Activated naive CD4-positive, alpha-beta T cell treated with anti-CD3 and anti-CD28 coated beads for 36 hours (primary cell): ENCODE measurements around the gene KAZALD1. TPM values are rescaled to one million over a fixed set of nuclear protein-coding genes. Genes with fewer than 3 reads are reported as not detected.

Source experiments
- CTCF ChIA-PET: fragments of 350-600 bp; sonication (Branson Sonifier 250); formaldehyde crosslinking; loops from one replicate; lab custom pipeline; 2021; ENCODE audit warnings: antibody characterized with exemption; lab: Charles Lee
- DNase-seq: peaks from one replicate; pipeline ENCODE4 v3.0.0-alpha.2; 2020
- H3K27ac Mint-ChIP-seq: one replicate; pipeline ENCODE4 v1.8.0; 2021; ENCODE audit warnings: mild to moderate bottlenecking, mixed read lengths
- H3K27me3 Mint-ChIP-seq: one replicate; pipeline ENCODE4 v1.8.0; 2021; ENCODE audit warnings: low read depth, mixed read lengths
- H3K36me3 Mint-ChIP-seq: one replicate; pipeline ENCODE4 v1.8.0; 2021; ENCODE audit warnings: low read depth, mixed read lengths
- H3K4me1 Mint-ChIP-seq: one replicate; pipeline ENCODE4 v1.8.0; 2021; ENCODE audit warnings: low read depth, mixed read lengths
- H3K4me3 Mint-ChIP-seq: one replicate; pipeline ENCODE4 v1.8.0; 2021; ENCODE audit warnings: mild to moderate bottlenecking, moderate library complexity, mixed read lengths
- H3K9me3 Mint-ChIP-seq: one replicate; pipeline ENCODE4 v1.8.0; 2021; ENCODE audit warnings: mixed read lengths
- intact Hi-C: fragments of 100-400 bp; cut with micrococcal nuclease; formaldehyde crosslinking; loops from one replicate; pipeline ENCODE4 v1.15.1; 2023
- total RNA-seq, 2 experiments: library from RNA; stranded (reverse); gene quantifications; one replicate each; pipeline ENCODE4 v1.2.3, GENCODE V29; 2021

KAZALD1 gene
- total RNA-seq, 2 experiments from 2014 or later: 0.52 to 0.62 TPM

- H3K4me3 Mint-ChIP-seq: peak overlapping the region; percentile 91
- intact Hi-C loops: loop anchor here (1.0 to 5.0 kb wide), 4 partner anchors 10 to 175 kb away; no protein-coding TSS in a partner anchor
- no peak for DNase-seq
- peaks cover 22% of the 10 kb centered on the region for H3K4me1 Mint-ChIP-seq
- H3K27me3 Mint-ChIP-seq: peaks cover 10% of the 10 kb centered on the region
- no peaks in the 10 kb centered on the region for H3K9me3 Mint-ChIP-seq
- CTCF ChIA-PET: interaction anchor here (1.0 to 16.3 kb wide), 15 partner anchors 8 to 109 kb away, joined by 3 to 326 read pairs (median 9); partner anchors contain the start of genes KAZALD1, PDZD7 and SFXN3
- no peak overlapping the region for H3K27ac Mint-ChIP-seq
- H3K36me3 Mint-ChIP-seq: peaks cover 4% of the 10 kb centered on the region
Measured at GRCh38 chr10:101042118-101042517, 19.7 kb upstream of the KAZALD1 start.

- peak overlapping the region; percentile 91 for H3K4me3 Mint-ChIP-seq
- no peaks in the 10 kb centered on the region for H3K9me3 Mint-ChIP-seq
- intact Hi-C loops: loop anchor here (1.0 to 5.0 kb wide), 4 partner anchors 11 to 174 kb away; no protein-coding TSS in a partner anchor
- H3K4me1 Mint-ChIP-seq: peaks cover 22% of the 10 kb centered on the region
- H3K27ac Mint-ChIP-seq: peak overlapping the region; percentile 74
- DNase-seq: peak; percentile 97
- CTCF ChIA-PET: interaction anchor here (0.5 to 16.3 kb wide), 17 partner anchors 8 to 817 kb away, joined by 3 to 326 read pairs (median 6); partner anchors contain the start of genes KAZALD1, PDZD7 and SFXN3
- peaks cover 17% of the 10 kb centered on the region for H3K27me3 Mint-ChIP-seq
- H3K36me3 Mint-ChIP-seq: peaks cover 2% of the 10 kb centered on the region
Measured at GRCh38 chr10:101042667-101043362, 19.0 kb upstream of the KAZALD1 start.

GRCh38 chr10:101043363-101043707, 18.5 kb upstream of the KAZALD1 start:
- Mint-ChIP-seq H3K27me3 (peaks cover 22% of the 10 kb centered on the region), H3K27ac (no peak overlapping the region), H3K4me3 (peak overlapping the region; percentile 91), H3K4me1 (peaks cover 24% of the 10 kb centered on the region), H3K9me3 (no peaks in the 10 kb centered on the region), H3K36me3 (peaks cover 2% of the 10 kb centered on the region)
- intact Hi-C loops: loop anchor here (5.0 kb wide), 1 partner anchor 174 kb away; no protein-coding TSS in a partner anchor
- no peak for DNase-seq
- CTCF ChIA-PET: interaction anchor here (0.5 to 16.3 kb wide), 12 partner anchors 9 to 138 kb away, joined by 3 to 326 read pairs (median 13); partner anchors contain the start of genes KAZALD1, PDZD7 and SFXN3

GRCh38 chr10:101044117-101044516, 17.7 kb upstream of the KAZALD1 start:
- Mint-ChIP-seq H3K27ac (no peak overlapping the region), H3K4me3 (no peak overlapping the region), H3K4me1 (peaks cover 27% of the 10 kb centered on the region), H3K9me3 (no peaks in the 10 kb centered on the region), H3K36me3 (no peaks in the 10 kb centered on the region), H3K27me3 (peaks cover 30% of the 10 kb centered on the region)
- CTCF ChIA-PET: interaction anchor here (1.1 to 16.3 kb wide), 8 partner anchors 8 to 98 kb away, joined by 3 to 326 read pairs (median 27); partner anchors contain the start of genes KAZALD1, PDZD7 and SFXN3
- no peak for DNase-seq
- intact Hi-C loops: loop anchor here (5.0 kb wide), 1 partner anchor 173 kb away; no protein-coding TSS in a partner anchor

- Mint-ChIP-seq H3K36me3 (no peaks in the 10 kb centered on the region), H3K9me3 (no peaks in the 10 kb centered on the region), H3K27ac (no peak overlapping the region), H3K4me3 (no peak overlapping the region), H3K4me1 (peaks cover 25% of the 10 kb centered on the region), H3K27me3 (peaks cover 48% of the 10 kb centered on the region)
- DNase-seq: no peak
- CTCF ChIA-PET: interaction anchor here (0.5 to 16.3 kb wide), 7 partner anchors 9 to 372 kb away, joined by 3 to 326 read pairs (median 4); partner anchors contain the start of gene KAZALD1
- intact Hi-C loops: no loop called here
Measured at GRCh38 chr10:101046332-101047238, 15.2 kb upstream of the KAZALD1 start.

- no peaks in the 10 kb centered on the region for H3K36me3 Mint-ChIP-seq
- intact Hi-C loops: no loop called here
- H3K27ac Mint-ChIP-seq: no peak overlapping the region
- no peak for DNase-seq
- CTCF ChIA-PET: interaction anchor here (0.7 to 16.3 kb wide), 4 partner anchors 8 to 102 kb away, joined by 3 to 326 read pairs (median 5); partner anchors contain the start of gene KAZALD1
- no peak overlapping the region for H3K4me3 Mint-ChIP-seq
- peaks cover 48% of the 10 kb centered on the region for H3K27me3 Mint-ChIP-seq
- H3K4me1 Mint-ChIP-seq: peaks cover 20% of the 10 kb centered on the region
- no peaks in the 10 kb centered on the region for H3K9me3 Mint-ChIP-seq
Measured at GRCh38 chr10:101047268-101047667, 14.5 kb upstream of the KAZALD1 start.

GRCh38 chr10:101047961-101048892, 13.6 kb upstream of the KAZALD1 start:
- Mint-ChIP-seq H3K4me3 (no peak overlapping the region), H3K9me3 (no peaks in the 10 kb centered on the region), H3K36me3 (no peaks in the 10 kb centered on the region), H3K27me3 (peaks cover 48% of the 10 kb centered on the region), H3K4me1 (peaks cover 13% of the 10 kb centered on the region), H3K27ac (no peak overlapping the region)
- DNase-seq: no peak
- intact Hi-C loops: no loop called here
- CTCF ChIA-PET: interaction anchor here (1.2 to 16.3 kb wide), 3 partner anchors 15 to 94 kb away, joined by 5 to 326 read pairs (median 34); partner anchors contain the start of gene KAZALD1

GRCh38 chr10:101050208-101051069, 11.3 kb upstream of the KAZALD1 start:
- Mint-ChIP-seq H3K4me1 (peaks cover 9% of the 10 kb centered on the region), H3K27ac (no peak overlapping the region), H3K36me3 (peaks cover 5% of the 10 kb centered on the region), H3K9me3 (no peaks in the 10 kb centered on the region), H3K4me3 (no peak overlapping the region), H3K27me3 (peaks cover 48% of the 10 kb centered on the region)
- DNase-seq: peak; percentile 81
- intact Hi-C loops: loop anchor here (1.0 kb wide), 2 partner anchors 9 to 18 kb away; no protein-coding TSS in a partner anchor
- CTCF ChIA-PET: interaction anchor here (0.6 to 16.3 kb wide), 23 partner anchors 10 to 511 kb away, joined by 3 to 326 read pairs (median 5); partner anchors contain the start of genes KAZALD1, PDZD7 and SFXN3

GRCh38 chr10:101052285-101052684, 9.5 kb upstream of the KAZALD1 start:
- Mint-ChIP-seq H3K9me3 (no peaks in the 10 kb centered on the region), H3K27me3 (peaks cover 36% of the 10 kb centered on the region), H3K4me1 (peaks cover 9% of the 10 kb centered on the region), H3K4me3 (no peak overlapping the region), H3K36me3 (peaks cover 8% of the 10 kb centered on the region), H3K27ac (no peak overlapping the region)
- intact Hi-C loops: no loop called here
- CTCF ChIA-PET: interaction anchor here (0.6 to 16.3 kb wide), 11 partner anchors 11 to 319 kb away, joined by 4 to 326 read pairs (median 8); partner anchors contain the start of gene KAZALD1
- DNase-seq: no peak

GRCh38 chr10:101053516-101053915, 8.3 kb upstream of the KAZALD1 start:
- Mint-ChIP-seq H3K9me3 (no peaks in the 10 kb centered on the region), H3K27ac (no peak overlapping the region), H3K36me3 (peaks cover 8% of the 10 kb centered on the region), H3K4me1 (peaks cover 8% of the 10 kb centered on the region), H3K4me3 (no peak overlapping the region), H3K27me3 (peaks cover 24% of the 10 kb centered on the region)
- CTCF ChIA-PET: interaction anchor here (5.2 to 16.3 kb wide), 2 partner anchors 10 to 13 kb away, joined by 63 to 326 read pairs; partner anchors contain the start of gene KAZALD1
- DNase-seq: no peak
- intact Hi-C loops: no loop called here
